HEK293 (cell line): ENCODE results near the gene IL2RA.

ENCODE experiments used
- EGR2 ChIP-seq: fragments of 450-650 bp; formaldehyde crosslinking; IDR thresholded peaks from 2 replicates; pipeline ENCODE4 v1.5.1; 2016; ENCODE audit warnings: low read depth, missing biosample characterization, missing genetic modification characterization
- GLIS1 ChIP-seq: fragments of 450-650 bp; formaldehyde crosslinking; IDR thresholded peaks from 2 replicates; pipeline ENCODE4 v1.5.1; 2016; ENCODE audit warnings: missing biosample characterization, missing genetic modification characterization
- IKZF3 ChIP-seq: fragments of 450-650 bp; IDR thresholded peaks from 2 replicates; pipeline ENCODE4 v1.5.0; 2018; ENCODE audit warnings: missing biosample characterization, mild to moderate bottlenecking, missing genetic modification characterization, moderate library complexity
- OVOL3 ChIP-seq: fragments of 450-650 bp; formaldehyde crosslinking; IDR thresholded peaks from 2 replicates; pipeline ENCODE4 v1.5.1; 2016; ENCODE audit warnings: missing biosample characterization, missing genetic modification characterization
- SP7 ChIP-seq: fragments of 450-650 bp; formaldehyde crosslinking; IDR thresholded peaks from 2 replicates; pipeline ENCODE4 v1.5.1; 2016; ENCODE audit warnings: missing biosample characterization, missing genetic modification characterization
- TRIM28 ChIP-seq: IDR thresholded peaks from 2 replicates; pipeline ENCODE4 v1.6.1; 2011; ENCODE audit warnings: low read length, control low read depth, borderline replicate concordance
- ZBTB17 ChIP-seq: fragments of 450-650 bp; formaldehyde crosslinking; IDR thresholded peaks from 2 replicates; pipeline ENCODE4 v1.5.1; 2016; ENCODE audit warnings: missing biosample characterization, missing genetic modification characterization
- ZNF133 ChIP-seq: fragments of 450-650 bp; formaldehyde crosslinking; IDR thresholded peaks from 2 replicates; pipeline ENCODE4 v1.5.1; 2016; ENCODE audit warnings: missing biosample characterization, missing genetic modification characterization
- ZNF138 ChIP-seq: fragments of 450-650 bp; formaldehyde crosslinking; IDR thresholded peaks from 2 replicates; pipeline ENCODE4 v1.5.1; 2016; ENCODE audit warnings: missing biosample characterization, missing genetic modification characterization, borderline replicate concordance
- ZNF2 ChIP-seq: fragments of 450-650 bp; formaldehyde crosslinking; IDR thresholded peaks from 2 replicates; pipeline ENCODE4 v1.5.1; 2016; ENCODE audit warnings: missing biosample characterization, missing genetic modification characterization
- ZNF488 ChIP-seq: fragments of 450-650 bp; formaldehyde crosslinking; IDR thresholded peaks from 2 replicates; pipeline ENCODE4 v1.5.1; 2016; ENCODE audit warnings: missing biosample characterization, missing genetic modification characterization
- ZNF501 ChIP-seq: fragments of 450-650 bp; formaldehyde crosslinking; IDR thresholded peaks from 2 replicates; pipeline ENCODE4 v1.5.1; 2016; ENCODE audit warnings: missing biosample characterization, missing genetic modification characterization
- ZNF521 ChIP-seq: fragments of 450-650 bp; formaldehyde crosslinking; IDR thresholded peaks from 2 replicates; pipeline ENCODE4 v1.5.1; 2017; ENCODE audit warnings: missing biosample characterization, mild to moderate bottlenecking, missing genetic modification characterization
- ZNF548 ChIP-seq: fragments of 450-650 bp; formaldehyde crosslinking; IDR thresholded peaks from 2 replicates; pipeline ENCODE4 v1.5.1; 2016; ENCODE audit warnings: missing biosample characterization, missing genetic modification characterization
- ZNF555 ChIP-seq: fragments of 450-650 bp; formaldehyde crosslinking; conservative IDR thresholded peaks from 2 replicates; pipeline ENCODE4 v1.5.1; 2017; ENCODE audit warnings: missing biosample characterization, mild to moderate bottlenecking, missing genetic modification characterization, inconsistent platforms
- ZNF561 ChIP-seq: fragments of 450-650 bp; IDR thresholded peaks from 2 replicates; pipeline ENCODE4 v1.5.1; 2018; ENCODE audit warnings: missing biosample characterization, missing genetic modification characterization, borderline replicate concordance
- ZNF654 ChIP-seq: fragments of 450-650 bp; formaldehyde crosslinking; IDR thresholded peaks from 2 replicates; pipeline ENCODE4 v1.5.1; 2016; ENCODE audit warnings: low read depth, missing biosample characterization, missing genetic modification characterization
- ZNF692 ChIP-seq: fragments of 450-650 bp; formaldehyde crosslinking; IDR thresholded peaks from 2 replicates; pipeline ENCODE4 v1.5.1; 2016; ENCODE audit warnings: missing biosample characterization, missing genetic modification characterization
- ZNF76 ChIP-seq: fragments of 450-650 bp; formaldehyde crosslinking; IDR thresholded peaks from 2 replicates; pipeline ENCODE4; 2016; ENCODE audit warnings: low read depth, missing biosample characterization, missing genetic modification characterization, borderline replicate concordance
- ZNF791 ChIP-seq: fragments of 450-650 bp; formaldehyde crosslinking; IDR thresholded peaks from 2 replicates; pipeline ENCODE4 v1.5.1; 2016; ENCODE audit warnings: missing biosample characterization, missing genetic modification characterization
- ZNF792 ChIP-seq: fragments of 450-650 bp; formaldehyde crosslinking; IDR thresholded peaks from 2 replicates; pipeline ENCODE4 v1.5.1; 2016; ENCODE audit warnings: missing biosample characterization, missing genetic modification characterization
- ZXDB ChIP-seq: fragments of 450-650 bp; formaldehyde crosslinking; IDR thresholded peaks from 2 replicates; pipeline ENCODE4 v1.5.1; 2016; ENCODE audit warnings: missing biosample characterization, missing genetic modification characterization
- TF ChIP-seq, protein P1 (sequence below): fragments of 450-650 bp; formaldehyde crosslinking; optimal IDR thresholded peaks from 2 replicates; pipeline ENCODE3; 2016; ENCODE audit warnings: missing biosample characterization, mild to moderate bottlenecking, missing genetic modification characterization
- TF ChIP-seq, protein P2 (sequence below): fragments of 450-650 bp; formaldehyde crosslinking; IDR thresholded peaks from 2 replicates; pipeline ENCODE4 v1.5.1; 2016; ENCODE audit warnings: missing biosample characterization, missing genetic modification characterization, borderline replicate concordance
- TF ChIP-seq, protein P3 (sequence below): fragments of 450-650 bp; formaldehyde crosslinking; IDR thresholded peaks from 2 replicates; pipeline ENCODE4 v1.5.1; 2016; ENCODE audit warnings: missing biosample characterization, missing genetic modification characterization

The IL2RA gene

DNA sequence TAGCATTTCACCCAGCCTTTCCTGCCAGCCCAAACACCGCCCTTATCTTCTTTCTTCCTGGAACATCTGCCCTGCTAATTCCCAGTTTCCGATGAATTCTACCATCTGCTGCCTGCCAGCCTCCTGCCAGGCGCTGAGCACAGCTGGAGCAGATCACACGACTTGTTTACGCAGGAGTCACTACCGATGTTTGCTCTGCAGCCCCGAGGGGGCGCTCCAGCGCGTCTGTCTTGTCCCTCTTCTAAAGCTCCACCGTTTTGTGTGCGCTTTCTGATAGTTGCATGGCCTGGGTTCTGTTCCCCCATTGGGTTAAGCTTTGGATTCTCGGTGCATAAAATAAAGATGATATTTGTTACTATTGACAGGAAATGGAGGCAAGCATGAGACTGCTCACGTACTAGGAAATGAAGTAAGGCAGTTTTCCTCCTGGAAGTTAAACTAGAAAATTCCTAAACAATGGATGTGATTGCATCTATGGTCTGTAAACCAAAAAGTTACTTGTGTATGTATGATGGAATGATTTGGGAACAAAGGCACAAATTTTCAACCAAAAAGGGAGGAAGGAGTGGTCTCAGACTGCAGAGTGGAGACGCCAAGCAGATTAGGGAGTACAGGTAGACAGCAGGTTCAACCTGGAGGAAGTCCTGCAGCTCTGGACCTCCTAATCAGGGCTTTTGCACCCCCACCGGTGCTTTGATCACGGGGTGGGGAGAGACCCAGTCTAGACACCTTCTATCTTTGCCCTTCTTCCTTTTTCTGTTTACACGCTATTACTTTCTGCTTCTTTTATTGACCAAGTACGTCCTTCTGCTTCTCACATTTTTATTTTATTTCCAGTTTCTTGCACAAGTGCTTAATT, 24.4 kb upstream of the IL2RA start (continued):
- no peak for TF ChIP-seq ZNF488 (tag by site-specific recombination)
- no peak for TF ChIP-seq ZNF561 (tag by site-specific recombination)
- peak; percentile 58; the same call in 1 of the 2 replicates for TF ChIP-seq TRIM28
- 0 out of 2 replicates have a peak, but pooled peaks have one; percentile 22 for TF ChIP-seq ZNF692 (tag by site-specific recombination)
- no peak for TF ChIP-seq ZNF521
- TF ChIP-seq EGR2 (tag by site-specific recombination), result no peak
- TF ChIP-seq ZNF501 (tag by site-specific recombination), result no peak
- TF ChIP-seq ZBTB17 (tag by site-specific recombination), result peak; percentile 95
- TF ChIP-seq GLIS1 (tag by site-specific recombination), result peak; percentile 33; the same call in 1 of the 2 replicates
- TF ChIP-seq ZNF76 (tag by site-specific recombination), result no peak
- TF ChIP-seq ZNF555, result no peak
- TF ChIP-seq ZNF2 (tag by site-specific recombination), result peak; percentile 59; the same call in 1 of the 2 replicates
- TF ChIP-seq, protein P1, sequence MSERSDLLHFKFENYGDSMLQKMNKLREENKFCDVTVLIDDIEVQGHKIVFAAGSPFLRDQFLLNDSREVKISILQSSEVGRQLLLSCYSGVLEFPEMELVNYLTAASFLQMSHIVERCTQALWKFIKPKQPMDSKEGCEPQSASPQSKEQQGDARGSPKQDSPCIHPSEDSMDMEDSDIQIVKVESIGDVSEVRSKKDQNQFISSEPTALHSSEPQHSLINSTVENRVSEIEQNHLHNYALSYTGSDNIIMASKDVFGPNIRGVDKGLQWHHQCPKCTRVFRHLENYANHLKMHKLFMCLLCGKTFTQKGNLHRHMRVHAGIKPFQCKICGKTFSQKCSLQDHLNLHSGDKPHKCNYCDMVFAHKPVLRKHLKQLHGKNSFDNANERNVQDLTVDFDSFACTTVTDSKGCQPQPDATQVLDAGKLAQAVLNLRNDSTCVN (tag by site-specific recombination), result peak; percentile 15
- no peak for TF ChIP-seq ZNF792 (tag by site-specific recombination)
- TF ChIP-seq, protein P2, sequence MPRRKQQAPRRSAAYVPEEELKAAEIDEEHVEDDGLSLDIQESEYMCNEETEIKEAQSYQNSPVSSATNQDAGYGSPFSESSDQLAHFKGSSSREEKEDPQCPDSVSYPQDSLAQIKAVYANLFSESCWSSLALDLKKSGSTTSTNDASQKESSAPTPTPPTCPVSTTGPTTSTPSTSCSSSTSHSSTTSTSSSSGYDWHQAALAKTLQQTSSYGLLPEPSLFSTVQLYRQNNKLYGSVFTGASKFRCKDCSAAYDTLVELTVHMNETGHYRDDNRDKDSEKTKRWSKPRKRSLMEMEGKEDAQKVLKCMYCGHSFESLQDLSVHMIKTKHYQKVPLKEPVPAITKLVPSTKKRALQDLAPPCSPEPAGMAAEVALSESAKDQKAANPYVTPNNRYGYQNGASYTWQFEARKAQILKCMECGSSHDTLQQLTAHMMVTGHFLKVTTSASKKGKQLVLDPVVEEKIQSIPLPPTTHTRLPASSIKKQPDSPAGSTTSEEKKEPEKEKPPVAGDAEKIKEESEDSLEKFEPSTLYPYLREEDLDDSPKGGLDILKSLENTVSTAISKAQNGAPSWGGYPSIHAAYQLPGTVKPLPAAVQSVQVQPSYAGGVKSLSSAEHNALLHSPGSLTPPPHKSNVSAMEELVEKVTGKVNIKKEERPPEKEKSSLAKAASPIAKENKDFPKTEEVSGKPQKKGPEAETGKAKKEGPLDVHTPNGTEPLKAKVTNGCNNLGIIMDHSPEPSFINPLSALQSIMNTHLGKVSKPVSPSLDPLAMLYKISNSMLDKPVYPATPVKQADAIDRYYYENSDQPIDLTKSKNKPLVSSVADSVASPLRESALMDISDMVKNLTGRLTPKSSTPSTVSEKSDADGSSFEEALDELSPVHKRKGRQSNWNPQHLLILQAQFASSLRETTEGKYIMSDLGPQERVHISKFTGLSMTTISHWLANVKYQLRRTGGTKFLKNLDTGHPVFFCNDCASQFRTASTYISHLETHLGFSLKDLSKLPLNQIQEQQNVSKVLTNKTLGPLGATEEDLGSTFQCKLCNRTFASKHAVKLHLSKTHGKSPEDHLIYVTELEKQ (tag by site-specific recombination), result no peak
- no peak for TF ChIP-seq ZNF791 (tag by site-specific recombination)
- TF ChIP-seq IKZF3 (tag by site-specific recombination), result 0 out of 2 replicates have a peak, but pooled peaks have one; percentile 21
- TF ChIP-seq ZNF654 (tag by site-specific recombination), result peak; percentile 47
- 0 out of 2 replicates have a peak, but pooled peaks have one; percentile 21 for TF ChIP-seq ZXDB
- TF ChIP-seq, protein P3, sequence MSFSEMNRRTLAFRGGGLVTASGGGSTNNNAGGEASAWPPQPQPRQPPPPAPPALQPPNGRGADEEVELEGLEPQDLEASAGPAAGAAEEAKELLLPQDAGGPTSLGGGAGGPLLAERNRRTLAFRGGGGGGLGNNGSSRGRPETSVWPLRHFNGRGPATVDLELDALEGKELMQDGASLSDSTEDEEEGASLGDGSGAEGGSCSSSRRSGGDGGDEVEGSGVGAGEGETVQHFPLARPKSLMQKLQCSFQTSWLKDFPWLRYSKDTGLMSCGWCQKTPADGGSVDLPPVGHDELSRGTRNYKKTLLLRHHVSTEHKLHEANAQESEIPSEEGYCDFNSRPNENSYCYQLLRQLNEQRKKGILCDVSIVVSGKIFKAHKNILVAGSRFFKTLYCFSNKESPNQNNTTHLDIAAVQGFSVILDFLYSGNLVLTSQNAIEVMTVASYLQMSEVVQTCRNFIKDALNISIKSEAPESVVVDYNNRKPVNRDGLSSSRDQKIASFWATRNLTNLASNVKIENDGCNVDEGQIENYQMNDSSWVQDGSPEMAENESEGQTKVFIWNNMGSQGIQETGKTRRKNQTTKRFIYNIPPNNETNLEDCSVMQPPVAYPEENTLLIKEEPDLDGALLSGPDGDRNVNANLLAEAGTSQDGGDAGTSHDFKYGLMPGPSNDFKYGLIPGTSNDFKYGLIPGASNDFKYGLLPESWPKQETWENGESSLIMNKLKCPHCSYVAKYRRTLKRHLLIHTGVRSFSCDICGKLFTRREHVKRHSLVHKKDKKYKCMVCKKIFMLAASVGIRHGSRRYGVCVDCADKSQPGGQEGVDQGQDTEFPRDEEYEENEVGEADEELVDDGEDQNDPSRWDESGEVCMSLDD (tag by site-specific recombination), result peak; percentile 43; the same call in 1 of the 2 replicates
- TF ChIP-seq ZNF548 (tag by site-specific recombination), result no peak
- no peak for TF ChIP-seq ZNF138
- TF ChIP-seq OVOL3 (tag by site-specific recombination), result no peak
- peak; percentile 29; the same call in 1 of the 2 replicates for TF ChIP-seq SP7 (tag by site-specific recombination)
- TF ChIP-seq ZNF133 (tag by site-specific recombination), result no peak
